Activated T-cell treated with anti-CD3 and anti-CD28 coated beads for 4 hours (primary cell): Measurements from ENCODE around the gene TRIAP1.
"Not testable (repeated sequence)": the region's sequence is repeated elsewhere in the genome, so short reads cannot be mapped to it uniquely, and the experiment has no call there.

Experiments
- DNase-seq: peaks from one replicate; pipeline ENCODE4 v3.0.0-alpha.2; 2020

TRIAP1 gene

GRCh38 chr12:120468325-120468820 is 22.2 kb upstream of the TRIAP1 start:
- DNase-seq: no peak

- DNase-seq: no peak
Observed at GRCh38 chr12:120467439-120467838, 21.3 kb upstream of the TRIAP1 start.

GRCh38 chr12:120466560-120467315 is 20.6 kb upstream of the TRIAP1 start:
- DNase-seq: no peak

DNA sequence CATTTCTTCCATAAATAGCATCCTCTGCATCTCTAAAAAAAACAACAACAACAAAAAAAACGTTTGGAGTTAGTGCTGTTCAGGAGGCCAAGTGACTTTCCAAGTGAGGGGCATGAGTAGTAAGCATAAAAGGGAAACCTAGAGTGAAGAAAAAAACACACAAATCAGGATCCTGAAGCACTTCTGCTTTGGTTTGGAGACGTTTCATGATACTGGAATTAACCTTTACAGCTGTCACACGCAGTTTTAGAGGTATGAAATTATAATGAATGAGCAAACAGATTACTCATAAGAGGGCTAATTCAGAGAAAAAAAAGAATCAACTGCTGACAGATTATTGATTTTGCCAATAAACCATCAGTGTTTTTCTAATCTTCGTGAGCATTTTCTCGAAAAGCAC is 19.6 kb upstream of the TRIAP1 start:
- DNase-seq: no peak

GRCh38 chr12:120463712-120464111 is 17.5 kb upstream of the TRIAP1 start:
- no peak for DNase-seq

DNA sequence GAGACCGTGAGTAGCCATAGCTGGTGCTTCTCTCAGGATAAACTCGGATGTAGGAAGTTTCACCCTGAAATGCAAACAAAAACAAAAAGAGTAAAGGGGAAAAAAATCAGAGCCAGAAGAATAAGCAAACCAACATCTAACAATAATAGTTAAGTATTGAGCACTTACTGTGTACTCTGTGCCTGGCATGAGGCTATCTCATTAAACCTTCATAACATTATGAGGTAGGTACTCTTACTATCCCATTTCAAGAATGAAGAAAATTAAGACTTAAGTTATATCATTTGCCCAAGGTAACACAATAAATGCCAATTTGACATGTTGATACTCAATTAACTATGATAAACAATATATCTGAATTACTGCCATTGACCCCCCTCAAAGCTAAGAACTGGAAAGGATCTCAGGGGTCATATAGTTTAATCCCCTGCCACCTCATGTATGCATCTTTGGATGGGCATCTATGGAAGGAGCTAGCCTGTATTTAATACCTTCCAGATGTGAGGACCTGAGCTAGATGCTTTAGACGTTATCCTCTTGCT is 16.0 kb upstream of the TRIAP1 start:
- DNase-seq: no peak

DNA sequence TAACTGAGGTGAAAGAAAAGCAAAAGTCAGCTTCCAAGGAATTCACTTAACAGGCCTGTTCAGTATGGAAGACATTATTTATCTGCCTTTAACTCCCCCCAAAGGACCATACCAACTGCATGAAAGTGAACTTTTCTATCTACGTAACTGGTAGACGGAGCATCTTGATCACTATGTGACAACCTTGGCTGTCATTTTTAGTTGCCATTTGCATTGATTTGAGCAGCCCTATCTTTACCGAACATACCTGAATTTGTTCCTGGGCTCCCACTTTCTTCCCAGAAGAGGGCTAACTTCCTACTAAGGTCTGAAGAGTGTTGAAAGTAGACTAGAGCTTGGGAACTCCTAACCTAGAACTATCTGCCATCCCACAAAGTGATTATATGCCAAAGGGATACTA is 14.0 kb upstream of the TRIAP1 start:
- no peak for DNase-seq

DNA sequence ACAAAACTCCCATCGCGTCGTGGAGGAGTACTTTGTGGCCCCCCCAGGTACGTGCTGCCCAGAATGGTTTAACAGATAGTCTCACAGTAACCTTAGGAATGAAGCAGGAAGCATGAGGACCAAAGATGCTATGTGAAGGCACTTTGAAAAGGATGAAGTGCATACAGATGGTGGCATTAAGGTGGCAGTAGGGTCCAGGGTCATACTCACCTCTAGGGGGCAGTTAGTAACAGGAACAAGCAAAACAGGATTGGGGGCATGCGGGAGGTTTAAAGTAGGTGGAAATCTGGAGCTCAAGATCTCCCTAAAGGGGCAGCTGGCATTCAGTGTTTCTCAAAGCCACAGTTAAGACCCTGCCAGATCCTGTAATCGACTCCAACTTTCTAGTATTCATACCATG is 10.9 kb upstream of the TRIAP1 start:
- DNase-seq: no peak

GRCh38 chr12:120455302-120455701 is 9.1 kb upstream of the TRIAP1 start:
- no peak for DNase-seq

GRCh38 chr12:120453977-120454376 is 7.8 kb upstream of the TRIAP1 start:
- no peak for DNase-seq

- no peak for DNase-seq
Observed at GRCh38 chr12:120453060-120453750, 7.0 kb upstream of the TRIAP1 start.

DNA sequence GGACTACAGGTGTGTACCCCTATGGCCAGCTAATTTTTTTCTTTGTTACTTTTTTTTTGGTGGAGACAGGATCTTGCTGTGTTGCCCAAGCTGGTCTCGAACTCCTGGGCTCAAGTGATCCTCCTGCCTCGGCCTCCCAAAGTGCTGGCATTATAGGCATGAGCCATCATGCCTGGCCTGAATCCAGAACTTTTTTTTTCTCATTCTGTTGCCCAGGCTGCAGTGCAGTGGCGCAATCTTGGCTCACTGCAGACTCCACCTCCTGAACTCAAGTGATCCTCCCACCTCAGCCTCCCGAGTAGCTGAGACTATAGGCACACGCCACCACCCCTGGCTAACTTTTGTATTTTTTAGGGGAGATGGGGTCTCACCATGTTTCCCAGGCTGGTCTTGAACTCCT is 6.3 kb upstream of the TRIAP1 start:
- DNase-seq: not testable (repeated sequence)

- no peak for DNase-seq
Observed at GRCh38 chr12:120447992-120448391, 1.8 kb upstream of the TRIAP1 start.

DNA sequence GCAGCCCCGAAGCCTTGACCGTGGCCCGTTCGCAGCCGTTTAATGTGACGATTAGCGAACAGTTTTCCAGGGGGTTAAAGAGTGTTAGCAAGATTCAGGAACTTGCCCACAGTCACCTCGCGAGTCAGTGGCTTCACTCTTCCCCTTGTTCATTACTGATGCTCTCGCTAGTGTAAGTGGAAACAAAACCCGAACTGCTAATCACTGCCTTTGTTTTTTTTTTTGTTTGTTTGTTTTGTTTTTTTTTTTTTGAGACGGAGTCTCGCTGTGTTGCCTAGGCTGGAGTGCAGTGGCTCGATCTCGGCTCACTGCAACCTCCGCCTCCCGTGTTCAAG is 627 bp upstream of the TRIAP1 start:
- DNase-seq: not testable (repeated sequence)

GRCh38 chr12:120444676-120445075 is 1.5 kb downstream of the TRIAP1 start:
- no peak for DNase-seq

GRCh38 chr12:120439646-120440247 is 6.4 kb downstream of the TRIAP1 start:
- DNase-seq: peak; percentile 65

DNA sequence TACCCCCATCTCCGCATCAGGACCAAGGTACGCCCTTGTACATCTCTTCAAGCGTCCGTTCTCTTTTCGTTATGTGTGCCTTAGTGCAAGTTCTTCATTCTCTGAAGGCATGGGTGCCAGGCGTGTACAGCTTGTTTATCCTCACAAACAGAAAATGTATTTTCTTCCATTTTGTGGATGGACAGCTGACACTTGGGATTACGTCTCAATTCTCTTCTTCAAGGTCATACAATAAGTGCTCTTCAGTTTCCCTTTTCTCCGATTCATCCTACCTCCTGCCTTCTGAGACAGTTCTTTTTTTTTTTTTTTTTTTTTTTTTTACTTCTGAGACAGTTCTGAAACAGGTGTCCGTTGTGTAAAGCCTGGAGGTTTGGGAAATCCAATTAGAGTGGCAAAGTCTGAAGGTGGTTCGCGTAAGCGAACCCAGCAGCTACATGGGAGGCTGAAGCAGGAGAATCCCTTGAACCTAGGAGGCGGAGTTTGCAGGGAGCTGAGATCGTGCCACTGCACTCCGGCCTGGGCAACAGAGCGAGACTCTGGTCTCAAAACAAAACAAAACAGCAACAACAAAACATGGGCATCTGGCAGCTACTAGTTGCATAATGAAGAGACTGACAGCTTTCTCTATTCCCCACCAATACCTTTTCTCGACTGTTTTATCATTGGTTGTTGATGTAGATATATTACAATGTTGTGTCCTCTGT is 7.5 kb downstream of the TRIAP1 start:
- no peak for DNase-seq

GRCh38 chr12:120437735-120438494 is 8.3 kb downstream of the TRIAP1 start, which contains the start of gene COX6A1:
Gene COX6A1 (plus strand): TSS chr12:120438113. CDS start chr12:120438127, 14 bp downstream.
- DNase-seq: peak; percentile 94

- DNase-seq: no peak
Observed at GRCh38 chr12:120432772-120433525, 13.2 kb downstream of the TRIAP1 start.

DNA sequence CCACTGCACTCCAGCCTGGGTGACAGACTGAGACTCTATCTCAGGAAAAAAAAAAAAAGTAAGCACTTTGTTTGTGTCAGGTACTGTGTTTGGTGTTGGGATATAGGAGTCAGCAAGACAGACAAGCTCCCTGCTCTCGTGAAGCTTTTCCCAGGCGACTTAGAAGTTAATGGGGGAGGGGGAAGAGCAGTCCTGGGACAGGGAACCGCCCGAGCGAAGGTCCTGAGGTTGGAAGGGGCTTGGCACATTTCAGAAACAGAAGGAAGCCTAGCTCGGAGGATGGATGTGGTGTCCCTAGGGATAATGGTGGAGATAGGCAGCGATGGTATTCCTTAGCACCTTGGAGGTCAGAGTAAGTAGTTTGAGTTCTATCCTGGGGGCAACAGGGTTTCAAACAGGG is 16.8 kb downstream of the TRIAP1 start:
- DNase-seq: no peak

DNA sequence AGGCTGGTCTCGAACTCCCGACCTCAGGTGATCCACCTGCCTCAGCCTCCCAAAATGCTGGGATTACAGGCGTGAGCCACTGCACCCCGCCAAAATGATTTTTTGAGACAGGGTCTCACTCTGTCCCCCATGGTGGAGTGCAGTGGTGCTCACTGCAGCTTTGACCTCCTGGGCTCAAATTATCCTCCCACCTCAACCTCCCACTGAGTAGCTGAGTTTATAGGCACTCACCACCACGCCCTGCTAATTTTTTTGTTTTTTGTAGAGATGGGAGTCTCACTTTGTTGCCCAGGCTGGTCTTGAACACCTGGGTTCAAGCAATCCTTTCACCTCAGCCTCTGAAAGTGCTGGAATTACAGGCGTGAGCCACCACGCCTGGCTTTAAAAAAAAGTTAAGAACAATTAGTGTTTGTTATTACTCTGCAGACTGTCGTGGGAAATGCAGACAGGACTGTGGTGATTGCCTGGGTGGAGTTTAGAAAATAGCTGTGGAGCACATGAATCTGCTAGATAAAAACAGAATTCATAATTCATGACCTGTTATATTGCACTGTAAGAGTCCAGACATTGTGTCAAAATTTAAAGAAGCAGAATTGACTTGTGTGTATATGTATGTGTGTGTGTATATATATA is 17.5 kb downstream of the TRIAP1 start:
- DNase-seq: no peak
